ENCODE data around the gene SLF2. TPM values are rescaled to one million over a fixed set of nuclear protein-coding genes. Genes with fewer than 3 reads are reported as not detected.

The SLF2 gene
- total RNA-seq, 4 donors from 2014 or later = 8.3 to 23.3 (median 14.9) TPM

DNA sequence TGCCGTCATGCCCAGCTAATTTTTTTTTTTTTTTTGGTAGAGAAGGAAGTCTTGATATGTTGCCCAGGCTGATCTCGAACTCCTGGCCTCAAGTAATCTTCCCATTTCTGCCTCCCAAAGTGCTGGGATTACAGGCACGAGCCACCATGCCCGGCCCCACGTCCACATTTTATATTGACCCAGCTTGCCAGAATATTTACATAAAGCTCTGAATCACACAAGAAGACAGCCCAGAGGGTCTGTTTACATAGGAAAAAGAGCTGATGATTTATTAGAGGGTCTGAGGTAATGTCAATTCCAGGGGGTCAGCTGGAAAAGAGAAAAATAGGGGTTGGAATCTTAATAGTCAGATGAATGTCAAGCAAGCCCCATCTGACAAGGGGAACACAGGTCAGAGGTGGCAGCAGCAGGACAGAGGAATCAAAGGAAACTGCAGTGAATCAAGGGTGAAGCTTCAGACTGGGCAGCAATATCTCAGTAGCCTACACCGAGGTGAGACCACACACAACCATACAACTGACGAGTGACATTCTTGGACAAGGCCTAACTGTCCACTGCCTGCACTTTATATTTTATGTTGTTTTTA lies 15.8 kb upstream of the SLF2 start:
- TF ChIP-seq, protein P1, sequence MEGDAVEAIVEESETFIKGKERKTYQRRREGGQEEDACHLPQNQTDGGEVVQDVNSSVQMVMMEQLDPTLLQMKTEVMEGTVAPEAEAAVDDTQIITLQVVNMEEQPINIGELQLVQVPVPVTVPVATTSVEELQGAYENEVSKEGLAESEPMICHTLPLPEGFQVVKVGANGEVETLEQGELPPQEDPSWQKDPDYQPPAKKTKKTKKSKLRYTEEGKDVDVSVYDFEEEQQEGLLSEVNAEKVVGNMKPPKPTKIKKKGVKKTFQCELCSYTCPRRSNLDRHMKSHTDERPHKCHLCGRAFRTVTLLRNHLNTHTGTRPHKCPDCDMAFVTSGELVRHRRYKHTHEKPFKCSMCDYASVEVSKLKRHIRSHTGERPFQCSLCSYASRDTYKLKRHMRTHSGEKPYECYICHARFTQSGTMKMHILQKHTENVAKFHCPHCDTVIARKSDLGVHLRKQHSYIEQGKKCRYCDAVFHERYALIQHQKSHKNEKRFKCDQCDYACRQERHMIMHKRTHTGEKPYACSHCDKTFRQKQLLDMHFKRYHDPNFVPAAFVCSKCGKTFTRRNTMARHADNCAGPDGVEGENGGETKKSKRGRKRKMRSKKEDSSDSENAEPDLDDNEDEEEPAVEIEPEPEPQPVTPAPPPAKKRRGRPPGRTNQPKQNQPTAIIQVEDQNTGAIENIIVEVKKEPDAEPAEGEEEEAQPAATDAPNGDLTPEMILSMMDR (IDR thresholded peaks at IDR 0.05) = no peak
- no peak for TF ChIP-seq POLR2A (IDR thresholded peaks at IDR 0.05)
- intact Hi-C loops (cut with DNase I; ENCODE audit: low total_unique reads) = no loop called here
- DNase-seq (ENCODE audit: low spot score in 2 of 2) = peak in 1 of 2 donors; percentile 32
- WGBS, 2 donors = 67 to 82% methylated on average over 7 of the region's 7 CpGs
- no peak overlapping the region for H3K4me3 ChIP-seq (ENCODE audit: low read depth, poor library complexity, severe bottlenecking)

DNA sequence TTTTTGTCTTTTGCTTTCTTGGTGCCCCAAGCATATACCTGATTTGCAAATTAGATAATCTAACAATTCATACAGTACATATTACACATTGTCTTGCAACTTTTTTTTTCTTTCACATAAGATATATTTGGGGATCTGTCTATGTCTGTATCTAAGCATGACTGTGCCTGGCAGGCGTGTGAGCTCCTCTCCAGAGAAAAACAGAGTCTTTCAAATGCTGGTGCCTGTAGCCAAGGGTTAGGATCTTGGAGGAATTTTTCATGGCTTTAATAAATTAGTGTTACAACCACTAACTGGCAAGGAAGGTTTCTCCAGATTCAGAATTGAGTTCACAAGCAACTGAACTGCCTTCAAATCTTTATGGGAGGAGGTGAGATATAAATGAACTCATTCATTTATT lies 14.8 kb upstream of the SLF2 start:
- no peak overlapping the region for H3K4me3 ChIP-seq (ENCODE audit: low read depth, poor library complexity, severe bottlenecking)
- DNase-seq (ENCODE audit: low spot score in 2 of 2) = no peak
- 4 to 85% methylated on average over 1 of the region's 1 CpG for WGBS, 2 donors
- TF ChIP-seq, protein P1 (IDR thresholded peaks at IDR 0.05) = no peak
- TF ChIP-seq POLR2A (IDR thresholded peaks at IDR 0.05) = no peak
- intact Hi-C loops (cut with DNase I; ENCODE audit: low total_unique reads) = no loop called here

DNA sequence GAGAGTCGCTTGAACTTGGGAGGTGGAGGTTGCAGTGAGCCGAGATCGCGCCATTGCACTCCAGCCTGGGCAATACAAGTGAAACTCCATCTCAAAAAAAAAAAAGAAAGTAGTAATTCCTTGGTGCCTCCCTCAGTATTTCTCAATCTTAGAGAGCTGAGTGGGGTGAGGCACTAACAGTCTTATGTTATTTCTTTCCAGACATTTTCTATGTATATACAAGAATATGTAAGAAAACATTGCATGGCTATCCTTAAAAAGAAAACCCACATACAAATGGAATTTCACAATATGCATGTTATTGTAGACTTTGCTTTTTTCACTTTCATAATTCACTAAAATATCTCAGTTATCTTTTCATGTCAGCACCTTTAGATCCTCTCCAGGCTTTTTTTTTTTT lies 13.6 kb upstream of the SLF2 start:
- intact Hi-C loops (cut with DNase I; ENCODE audit: low total_unique reads) = no loop called here
- TF ChIP-seq, protein P1 (IDR thresholded peaks at IDR 0.05) = no peak
- TF ChIP-seq POLR2A (IDR thresholded peaks at IDR 0.05) = no peak
- whole genome bisulfite sequencing, 2 donors = 70 to 98% methylated on average over 4 of the region's 4 CpGs
- DNase-seq (ENCODE audit: low spot score in 2 of 2) = no peak
- no peak overlapping the region for H3K4me3 ChIP-seq (ENCODE audit: low read depth, poor library complexity, severe bottlenecking)

DNA sequence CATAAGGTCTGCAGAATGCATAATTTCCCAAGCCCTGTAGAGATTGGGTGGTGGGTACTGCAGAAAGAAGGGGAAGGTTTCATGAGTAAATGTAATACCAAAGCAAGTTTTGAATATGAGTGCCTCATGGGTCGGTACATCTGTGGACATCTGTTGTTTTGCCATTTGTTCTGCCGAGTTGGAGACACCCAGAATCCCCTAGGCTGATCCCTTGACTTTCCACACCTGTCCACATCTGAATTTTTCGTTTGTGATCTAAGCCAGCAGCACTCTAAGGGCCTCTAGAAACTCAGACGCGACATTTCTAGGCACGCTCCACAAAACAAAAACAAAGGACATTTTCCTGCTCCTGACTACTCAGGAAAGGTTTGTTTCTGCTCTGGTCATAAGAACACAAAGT lies 11.7 kb upstream of the SLF2 start:
- 83 to 87% methylated on average over 6 of the region's 6 CpGs for WGBS, 2 donors
- no peak for TF ChIP-seq POLR2A (IDR thresholded peaks at IDR 0.05)
- TF ChIP-seq, protein P1 (IDR thresholded peaks at IDR 0.05) = no peak
- H3K4me3 ChIP-seq (ENCODE audit: low read depth, poor library complexity, severe bottlenecking) = no peak overlapping the region
- intact Hi-C loops (cut with DNase I; ENCODE audit: low total_unique reads) = no loop called here
- no peak for DNase-seq (ENCODE audit: low spot score in 2 of 2)

DNA sequence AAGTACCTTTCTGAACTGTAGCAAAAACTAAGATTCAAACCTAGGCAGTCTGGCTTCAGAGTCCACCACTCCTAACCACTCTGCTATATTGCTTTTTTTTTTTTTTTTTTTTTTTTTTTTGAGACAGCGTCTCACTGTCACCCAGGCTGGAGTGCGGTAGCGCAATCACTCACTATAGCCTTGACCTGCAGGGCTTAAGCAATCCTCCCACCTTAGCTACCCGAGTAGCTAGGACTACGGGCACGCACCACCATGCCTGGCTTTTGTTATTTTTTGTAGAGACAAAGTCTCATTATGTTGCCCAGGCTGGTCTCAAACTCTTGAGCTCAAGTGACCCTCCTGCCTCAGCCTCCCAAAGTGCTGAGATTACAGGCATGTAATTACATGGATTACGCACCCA lies 10.1 kb upstream of the SLF2 start:
- peak in 1 of 2 donors; percentile 42 for DNase-seq (ENCODE audit: low spot score in 2 of 2)
- TF ChIP-seq, protein P1 (IDR thresholded peaks at IDR 0.05) = no peak
- TF ChIP-seq POLR2A (IDR thresholded peaks at IDR 0.05) = no peak
- no peak overlapping the region for H3K4me3 ChIP-seq (ENCODE audit: low read depth, poor library complexity, severe bottlenecking)
- WGBS, 2 donors = 89 to 91% methylated on average over 7 of the region's 7 CpGs
- intact Hi-C loops (cut with DNase I; ENCODE audit: low total_unique reads) = no loop called here

DNA sequence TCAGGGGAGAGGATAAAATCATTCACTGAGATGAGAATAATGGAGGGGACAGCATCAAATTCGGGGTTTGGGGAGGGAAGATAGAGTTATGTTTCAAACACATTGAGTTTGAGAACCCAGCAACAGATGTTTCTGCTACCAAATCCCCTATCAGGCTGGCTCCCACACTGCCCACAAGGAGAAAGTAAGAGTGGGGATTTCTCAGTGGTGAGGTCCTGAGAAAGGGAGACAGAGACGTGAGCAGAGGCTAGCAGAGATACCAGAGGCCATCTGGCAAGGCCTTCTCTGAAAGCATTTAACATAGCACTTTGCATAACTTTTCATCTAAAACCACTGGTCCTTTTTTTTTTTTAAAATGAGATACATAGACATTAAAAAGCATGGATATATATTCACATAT lies 7.8 kb upstream of the SLF2 start:
- no peak for DNase-seq (ENCODE audit: low spot score in 2 of 2)
- no peak for TF ChIP-seq POLR2A (IDR thresholded peaks at IDR 0.05)
- TF ChIP-seq, protein P1 (IDR thresholded peaks at IDR 0.05) = no peak
- no peak overlapping the region for H3K4me3 ChIP-seq (ENCODE audit: low read depth, poor library complexity, severe bottlenecking)
- 71 to 77% methylated on average over 2 of the region's 2 CpGs for WGBS, 2 donors
- intact Hi-C loops (cut with DNase I; ENCODE audit: low total_unique reads) = no loop called here

Measured in lower leg skin (tissue), 4 donors.